Measurements from ENCODE around the gene GCM1.

GCM1 gene

DNA sequence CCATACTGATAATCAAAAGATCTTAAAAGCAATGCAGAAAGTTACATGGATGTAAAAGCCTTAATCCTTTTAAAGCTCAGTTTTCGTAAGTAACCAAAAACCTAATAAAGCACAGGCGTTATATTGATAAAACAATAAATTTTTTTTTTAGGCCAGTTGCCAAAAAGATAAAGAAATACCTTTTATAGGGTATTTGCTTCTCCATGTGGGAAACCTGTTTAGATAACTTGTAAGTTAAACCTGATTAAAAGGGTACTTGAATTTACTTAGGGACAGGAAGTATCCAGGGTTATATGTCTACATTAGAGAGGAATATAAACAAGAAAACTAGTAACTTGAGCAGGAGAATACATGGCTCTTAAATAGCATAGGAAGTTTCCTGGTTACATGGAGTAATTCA is 62.3 kb downstream of the GCM1 start:
- H3K36me3 ChIP-seq (ENCODE audit: control insufficient read depth in 2 of 2, insufficient read depth in 1 of 2, low read length in 2 of 2), result peaks cover 78 to 83% of the 10 kb centered on the region in 2 experiments
- POLR2A ChIA-PET, result no interaction called here
- H3K9me3 ChIP-seq (ENCODE audit: control insufficient read depth, insufficient read depth, low read depth, low read length), result no peaks in the 10 kb centered on the region
- no peak overlapping the region for H3K4me3 ChIP-seq (ENCODE audit: low read depth, low read length)
- H3K4me1 ChIP-seq (ENCODE audit: control insufficient read depth, insufficient read depth, low read length), result peaks cover 7% of the 10 kb centered on the region; the same call in 1 of the 2 replicates
- CTCF ChIA-PET, result interaction anchor here (0.6 to 0.7 kb wide), 2 partner anchors 638 to 793 kb away, joined by 3 to 4 read pairs; no protein-coding TSS in a partner anchor
- TF ChIP-seq, protein P1, sequence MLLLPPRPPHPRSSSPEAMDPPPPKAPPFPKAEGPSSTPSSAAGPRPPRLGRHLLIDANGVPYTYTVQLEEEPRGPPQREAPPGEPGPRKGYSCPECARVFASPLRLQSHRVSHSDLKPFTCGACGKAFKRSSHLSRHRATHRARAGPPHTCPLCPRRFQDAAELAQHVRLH (tag by site-specific recombination; IDR thresholded peaks at IDR 0.05), result 0 out of 2 replicates have a peak, but pooled peaks have one; percentile 69
- peak; percentile 74 for TF ChIP-seq ZNF843 (tag by site-specific recombination; IDR thresholded peaks at IDR 0.05)
- TF ChIP-seq, protein P2, sequence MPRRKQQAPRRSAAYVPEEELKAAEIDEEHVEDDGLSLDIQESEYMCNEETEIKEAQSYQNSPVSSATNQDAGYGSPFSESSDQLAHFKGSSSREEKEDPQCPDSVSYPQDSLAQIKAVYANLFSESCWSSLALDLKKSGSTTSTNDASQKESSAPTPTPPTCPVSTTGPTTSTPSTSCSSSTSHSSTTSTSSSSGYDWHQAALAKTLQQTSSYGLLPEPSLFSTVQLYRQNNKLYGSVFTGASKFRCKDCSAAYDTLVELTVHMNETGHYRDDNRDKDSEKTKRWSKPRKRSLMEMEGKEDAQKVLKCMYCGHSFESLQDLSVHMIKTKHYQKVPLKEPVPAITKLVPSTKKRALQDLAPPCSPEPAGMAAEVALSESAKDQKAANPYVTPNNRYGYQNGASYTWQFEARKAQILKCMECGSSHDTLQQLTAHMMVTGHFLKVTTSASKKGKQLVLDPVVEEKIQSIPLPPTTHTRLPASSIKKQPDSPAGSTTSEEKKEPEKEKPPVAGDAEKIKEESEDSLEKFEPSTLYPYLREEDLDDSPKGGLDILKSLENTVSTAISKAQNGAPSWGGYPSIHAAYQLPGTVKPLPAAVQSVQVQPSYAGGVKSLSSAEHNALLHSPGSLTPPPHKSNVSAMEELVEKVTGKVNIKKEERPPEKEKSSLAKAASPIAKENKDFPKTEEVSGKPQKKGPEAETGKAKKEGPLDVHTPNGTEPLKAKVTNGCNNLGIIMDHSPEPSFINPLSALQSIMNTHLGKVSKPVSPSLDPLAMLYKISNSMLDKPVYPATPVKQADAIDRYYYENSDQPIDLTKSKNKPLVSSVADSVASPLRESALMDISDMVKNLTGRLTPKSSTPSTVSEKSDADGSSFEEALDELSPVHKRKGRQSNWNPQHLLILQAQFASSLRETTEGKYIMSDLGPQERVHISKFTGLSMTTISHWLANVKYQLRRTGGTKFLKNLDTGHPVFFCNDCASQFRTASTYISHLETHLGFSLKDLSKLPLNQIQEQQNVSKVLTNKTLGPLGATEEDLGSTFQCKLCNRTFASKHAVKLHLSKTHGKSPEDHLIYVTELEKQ (tag by site-specific recombination; IDR thresholded peaks at IDR 0.05; ENCODE audit: borderline replicate concordance), result no peak
- no peak for TF ChIP-seq ZNF530 (tag by site-specific recombination; IDR thresholded peaks at IDR 0.05; ENCODE audit: low read depth)
- TF ChIP-seq ZSCAN16 (tag by site-specific recombination; IDR thresholded peaks at IDR 0.05), result no peak
- TF ChIP-seq, protein P3, sequence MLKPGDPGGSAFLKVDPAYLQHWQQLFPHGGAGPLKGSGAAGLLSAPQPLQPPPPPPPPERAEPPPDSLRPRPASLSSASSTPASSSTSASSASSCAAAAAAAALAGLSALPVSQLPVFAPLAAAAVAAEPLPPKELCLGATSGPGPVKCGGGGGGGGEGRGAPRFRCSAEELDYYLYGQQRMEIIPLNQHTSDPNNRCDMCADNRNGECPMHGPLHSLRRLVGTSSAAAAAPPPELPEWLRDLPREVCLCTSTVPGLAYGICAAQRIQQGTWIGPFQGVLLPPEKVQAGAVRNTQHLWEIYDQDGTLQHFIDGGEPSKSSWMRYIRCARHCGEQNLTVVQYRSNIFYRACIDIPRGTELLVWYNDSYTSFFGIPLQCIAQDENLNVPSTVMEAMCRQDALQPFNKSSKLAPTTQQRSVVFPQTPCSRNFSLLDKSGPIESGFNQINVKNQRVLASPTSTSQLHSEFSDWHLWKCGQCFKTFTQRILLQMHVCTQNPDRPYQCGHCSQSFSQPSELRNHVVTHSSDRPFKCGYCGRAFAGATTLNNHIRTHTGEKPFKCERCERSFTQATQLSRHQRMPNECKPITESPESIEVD (tag by site-specific recombination; IDR thresholded peaks at IDR 0.05), result peak; percentile 85
- peak; percentile 76 for TF ChIP-seq ZXDB (tag by site-specific recombination; IDR thresholded peaks at IDR 0.05)
- no peak for TF ChIP-seq ZNF701 (tag by site-specific recombination; IDR thresholded peaks at IDR 0.05)
- TF ChIP-seq, protein P4, sequence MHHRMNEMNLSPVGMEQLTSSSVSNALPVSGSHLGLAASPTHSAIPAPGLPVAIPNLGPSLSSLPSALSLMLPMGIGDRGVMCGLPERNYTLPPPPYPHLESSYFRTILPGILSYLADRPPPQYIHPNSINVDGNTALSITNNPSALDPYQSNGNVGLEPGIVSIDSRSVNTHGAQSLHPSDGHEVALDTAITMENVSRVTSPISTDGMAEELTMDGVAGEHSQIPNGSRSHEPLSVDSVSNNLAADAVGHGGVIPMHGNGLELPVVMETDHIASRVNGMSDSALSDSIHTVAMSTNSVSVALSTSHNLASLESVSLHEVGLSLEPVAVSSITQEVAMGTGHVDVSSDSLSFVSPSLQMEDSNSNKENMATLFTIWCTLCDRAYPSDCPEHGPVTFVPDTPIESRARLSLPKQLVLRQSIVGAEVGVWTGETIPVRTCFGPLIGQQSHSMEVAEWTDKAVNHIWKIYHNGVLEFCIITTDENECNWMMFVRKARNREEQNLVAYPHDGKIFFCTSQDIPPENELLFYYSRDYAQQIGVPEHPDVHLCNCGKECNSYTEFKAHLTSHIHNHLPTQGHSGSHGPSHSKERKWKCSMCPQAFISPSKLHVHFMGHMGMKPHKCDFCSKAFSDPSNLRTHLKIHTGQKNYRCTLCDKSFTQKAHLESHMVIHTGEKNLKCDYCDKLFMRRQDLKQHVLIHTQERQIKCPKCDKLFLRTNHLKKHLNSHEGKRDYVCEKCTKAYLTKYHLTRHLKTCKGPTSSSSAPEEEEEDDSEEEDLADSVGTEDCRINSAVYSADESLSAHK (tag by site-specific recombination; IDR thresholded peaks at IDR 0.05), result 0 out of 2 replicates have a peak, but pooled peaks have one; percentile 21
- TF ChIP-seq FEZF1 (tag by site-specific recombination; IDR thresholded peaks at IDR 0.05), result peak; percentile 71
- peak; percentile 43; the same call in 1 of the 2 replicates for TF ChIP-seq TCF7L2 (IDR thresholded peaks at IDR 0.05; ENCODE audit: borderline replicate concordance, low read depth, low read length)
- no peak for TF ChIP-seq ZNF664 (tag by site-specific recombination; IDR thresholded peaks at IDR 0.05)
- H3K27ac ChIP-seq (ENCODE audit: extremely low read depth, low read depth, low read length), result 0 out of 2 replicates have a peak overlapping the region, but pooled peaks have one; percentile 17

DNA sequence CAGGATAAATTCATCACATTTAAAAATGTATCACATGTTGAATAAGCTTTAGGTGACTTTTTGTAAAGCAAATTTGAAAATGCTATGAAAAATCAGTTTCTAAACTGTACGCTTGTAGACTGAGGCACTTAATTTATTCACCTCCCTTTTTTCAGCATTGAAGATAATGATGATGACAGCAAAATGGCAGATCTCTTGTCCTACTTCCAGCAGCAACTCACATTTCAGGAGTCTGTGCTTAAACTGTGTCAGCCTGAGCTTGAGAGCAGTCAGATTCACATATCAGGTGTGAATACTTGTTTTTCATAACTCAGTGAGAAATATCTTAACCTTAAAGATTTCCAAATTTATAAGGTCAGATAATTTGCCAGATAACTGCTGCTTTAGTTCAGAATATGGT is 67.8 kb downstream of the GCM1 start:
- no peak overlapping the region for H3K27ac ChIP-seq (ENCODE audit: extremely low read depth, low read depth, low read length)
- peaks cover 87 to 88% of the 10 kb centered on the region in 2 experiments for H3K36me3 ChIP-seq (ENCODE audit: control insufficient read depth in 2 of 2, insufficient read depth in 1 of 2, low read length in 2 of 2)
- H3K9me3 ChIP-seq (ENCODE audit: control insufficient read depth, insufficient read depth, low read depth, low read length), result no peaks in the 10 kb centered on the region
- ChIA-PET POLR2A (interaction anchor here (1.2 to 2.4 kb wide), 2 partner anchors 15 to 85 kb away, joined by 3 to 6 read pairs; partner anchors contain the start of gene FBXO9), CTCF (interaction anchor here (0.6 kb wide), 1 partner anchor 654 kb away, joined by 3 read pairs; no protein-coding TSS in a partner anchor)
- H3K4me3 ChIP-seq (ENCODE audit: low read depth, low read length), result no peak overlapping the region
- no peaks in the 10 kb centered on the region for H3K4me1 ChIP-seq (ENCODE audit: control insufficient read depth, insufficient read depth, low read length)
- TF ChIP-seq ZNF76 (tag by site-specific recombination; IDR thresholded peaks at IDR 0.05; ENCODE audit: borderline replicate concordance, low read depth), result no peak
- TF ChIP-seq, protein P5, sequence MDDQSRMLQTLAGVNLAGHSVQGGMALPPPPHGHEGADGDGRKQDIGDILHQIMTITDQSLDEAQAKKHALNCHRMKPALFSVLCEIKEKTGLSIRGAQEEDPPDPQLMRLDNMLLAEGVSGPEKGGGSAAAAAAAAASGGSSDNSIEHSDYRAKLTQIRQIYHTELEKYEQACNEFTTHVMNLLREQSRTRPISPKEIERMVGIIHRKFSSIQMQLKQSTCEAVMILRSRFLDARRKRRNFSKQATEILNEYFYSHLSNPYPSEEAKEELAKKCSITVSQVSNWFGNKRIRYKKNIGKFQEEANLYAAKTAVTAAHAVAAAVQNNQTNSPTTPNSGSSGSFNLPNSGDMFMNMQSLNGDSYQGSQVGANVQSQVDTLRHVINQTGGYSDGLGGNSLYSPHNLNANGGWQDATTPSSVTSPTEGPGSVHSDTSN (CRISPR knock-in tag; IDR thresholded peaks at IDR 0.05), result no peak
- TF ChIP-seq, protein P6, sequence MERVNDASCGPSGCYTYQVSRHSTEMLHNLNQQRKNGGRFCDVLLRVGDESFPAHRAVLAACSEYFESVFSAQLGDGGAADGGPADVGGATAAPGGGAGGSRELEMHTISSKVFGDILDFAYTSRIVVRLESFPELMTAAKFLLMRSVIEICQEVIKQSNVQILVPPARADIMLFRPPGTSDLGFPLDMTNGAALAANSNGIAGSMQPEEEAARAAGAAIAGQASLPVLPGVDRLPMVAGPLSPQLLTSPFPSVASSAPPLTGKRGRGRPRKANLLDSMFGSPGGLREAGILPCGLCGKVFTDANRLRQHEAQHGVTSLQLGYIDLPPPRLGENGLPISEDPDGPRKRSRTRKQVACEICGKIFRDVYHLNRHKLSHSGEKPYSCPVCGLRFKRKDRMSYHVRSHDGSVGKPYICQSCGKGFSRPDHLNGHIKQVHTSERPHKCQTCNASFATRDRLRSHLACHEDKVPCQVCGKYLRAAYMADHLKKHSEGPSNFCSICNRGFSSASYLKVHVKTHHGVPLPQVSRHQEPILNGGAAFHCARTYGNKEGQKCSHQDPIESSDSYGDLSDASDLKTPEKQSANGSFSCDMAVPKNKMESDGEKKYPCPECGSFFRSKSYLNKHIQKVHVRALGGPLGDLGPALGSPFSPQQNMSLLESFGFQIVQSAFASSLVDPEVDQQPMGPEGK (tag by site-specific recombination; IDR thresholded peaks at IDR 0.05), result no peak
- no peak for TF ChIP-seq ZNF571 (tag by site-specific recombination; IDR thresholded peaks at IDR 0.05)
- TF ChIP-seq ZNF266 (tag by site-specific recombination; IDR thresholded peaks at IDR 0.05; ENCODE audit: low read depth), result no peak
- no peak for TF ChIP-seq SALL2 (tag by site-specific recombination; IDR thresholded peaks at IDR 0.05; ENCODE audit: borderline replicate concordance)
- no peak for TF ChIP-seq ZNF670 (tag by site-specific recombination; IDR thresholded peaks at IDR 0.05; ENCODE audit: low read depth)

Measured in HEK293 (cell line).